Chondrocyte (in vitro differentiated cells): ENCODE data around the gene TMEM129. TPM values are rescaled to one million over a fixed set of nuclear protein-coding genes. Genes with fewer than 3 reads are reported as not detected.

Experiments
- DNase-seq: peaks from one replicate; pipeline ENCODE4 v3.0.0; 2021; ENCODE audit warnings: mixed read lengths, low spot score
- H3K27ac Mint-ChIP-seq: one replicate; pipeline ENCODE4 v1.8.0; 2021; ENCODE audit warnings: mild to moderate bottlenecking, moderate library complexity, mixed read lengths; ENCODE audit not compliant: unreplicated experiment
- H3K27me3 Mint-ChIP-seq: 2 replicates; pipeline ENCODE4 v1.8.0; 2021; ENCODE audit warnings: low read depth, mixed read lengths
- H3K36me3 Mint-ChIP-seq: 2 replicates; pipeline ENCODE4 v1.8.0; 2021; ENCODE audit warnings: low read depth, mixed read lengths
- H3K4me1 Mint-ChIP-seq: 2 replicates; pipeline ENCODE4 v1.8.0; 2021; ENCODE audit warnings: low read depth, mild to moderate bottlenecking, mixed read lengths
- H3K4me3 Mint-ChIP-seq: one replicate; pipeline ENCODE4 v1.8.0; 2021; ENCODE audit warnings: mild to moderate bottlenecking, moderate library complexity, mixed read lengths; ENCODE audit not compliant: unreplicated experiment
- H3K9me3 Mint-ChIP-seq: 2 replicates; pipeline ENCODE4 v1.8.0; 2021; ENCODE audit warnings: low read depth, mixed read lengths
- total RNA-seq: library from RNA; stranded (reverse); gene quantifications from 3 replicates; pipeline ENCODE4 v1.2.1, GENCODE V29; 2021
- TF ChIP-seq, protein P1 (sequence below): fragments of 200-600 bp; sonication (generic); IDR thresholded peaks from 2 replicates; pipeline ENCODE4 v1.5.0; 2021; ENCODE audit warnings: antibody characterized with exemption, mild to moderate bottlenecking, moderate library complexity

The TMEM129 gene
- total RNA-seq, 1 donor from 2014 or later: 43.0 TPM

DNA sequence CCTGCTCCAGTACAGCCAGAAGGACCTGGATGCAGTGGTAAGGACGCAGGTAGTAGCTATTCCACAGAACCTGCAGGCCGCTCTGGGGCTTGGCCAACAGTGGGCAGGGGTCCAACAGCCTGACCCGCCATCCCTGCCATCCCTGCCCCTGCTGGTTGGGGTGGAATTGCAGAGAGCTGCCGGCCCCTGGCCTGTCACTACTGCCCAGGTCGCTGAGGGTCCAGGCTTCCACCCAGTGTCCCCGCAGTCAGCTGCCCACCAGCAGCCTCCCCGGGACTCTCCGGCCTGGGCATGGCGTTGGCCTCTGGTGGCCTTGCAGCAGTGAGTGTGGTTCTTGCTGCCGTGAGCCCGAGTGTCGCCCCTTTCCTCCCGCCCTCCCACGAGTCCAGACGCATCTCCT is 16.5 kb upstream of the TMEM129 start:
- DNase-seq: no peak
- TF ChIP-seq, protein P1, sequence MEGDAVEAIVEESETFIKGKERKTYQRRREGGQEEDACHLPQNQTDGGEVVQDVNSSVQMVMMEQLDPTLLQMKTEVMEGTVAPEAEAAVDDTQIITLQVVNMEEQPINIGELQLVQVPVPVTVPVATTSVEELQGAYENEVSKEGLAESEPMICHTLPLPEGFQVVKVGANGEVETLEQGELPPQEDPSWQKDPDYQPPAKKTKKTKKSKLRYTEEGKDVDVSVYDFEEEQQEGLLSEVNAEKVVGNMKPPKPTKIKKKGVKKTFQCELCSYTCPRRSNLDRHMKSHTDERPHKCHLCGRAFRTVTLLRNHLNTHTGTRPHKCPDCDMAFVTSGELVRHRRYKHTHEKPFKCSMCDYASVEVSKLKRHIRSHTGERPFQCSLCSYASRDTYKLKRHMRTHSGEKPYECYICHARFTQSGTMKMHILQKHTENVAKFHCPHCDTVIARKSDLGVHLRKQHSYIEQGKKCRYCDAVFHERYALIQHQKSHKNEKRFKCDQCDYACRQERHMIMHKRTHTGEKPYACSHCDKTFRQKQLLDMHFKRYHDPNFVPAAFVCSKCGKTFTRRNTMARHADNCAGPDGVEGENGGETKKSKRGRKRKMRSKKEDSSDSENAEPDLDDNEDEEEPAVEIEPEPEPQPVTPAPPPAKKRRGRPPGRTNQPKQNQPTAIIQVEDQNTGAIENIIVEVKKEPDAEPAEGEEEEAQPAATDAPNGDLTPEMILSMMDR: no peak
- H3K27ac Mint-ChIP-seq: no peak overlapping the region
- no peaks in the 10 kb centered on the region for H3K4me1 Mint-ChIP-seq
- H3K36me3 Mint-ChIP-seq: peaks cover 18% of the 10 kb centered on the region
- H3K4me3 Mint-ChIP-seq: no peak overlapping the region
- H3K27me3 Mint-ChIP-seq: no peaks in the 10 kb centered on the region
- H3K9me3 Mint-ChIP-seq: no peaks in the 10 kb centered on the region

DNA sequence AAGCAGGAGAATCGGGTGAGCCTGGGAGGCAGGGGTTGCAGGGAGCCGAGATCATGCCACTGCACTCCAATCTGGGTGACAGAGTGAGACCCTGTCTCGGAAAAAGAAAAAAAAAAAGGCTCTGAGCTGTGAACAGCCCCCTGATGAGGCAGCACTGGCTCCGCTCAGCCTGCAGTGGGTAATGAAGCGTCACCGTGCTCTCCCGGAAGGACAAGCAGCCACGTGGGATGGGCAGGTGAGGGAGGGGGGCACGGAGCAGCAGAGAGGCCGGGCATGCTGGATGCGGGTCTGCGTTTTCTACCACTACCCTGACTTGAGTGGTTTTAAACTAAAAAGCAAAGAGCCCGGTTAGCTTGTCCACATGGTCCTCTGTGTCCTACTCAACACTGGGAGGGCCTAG is 15.7 kb upstream of the TMEM129 start:
- no peaks in the 10 kb centered on the region for H3K9me3 Mint-ChIP-seq
- H3K27me3 Mint-ChIP-seq: no peaks in the 10 kb centered on the region
- H3K4me1 Mint-ChIP-seq: no peaks in the 10 kb centered on the region
- TF ChIP-seq, protein P1: no peak
- no peak overlapping the region for H3K27ac Mint-ChIP-seq
- H3K36me3 Mint-ChIP-seq: peaks cover 18% of the 10 kb centered on the region
- no peak overlapping the region for H3K4me3 Mint-ChIP-seq
- DNase-seq: no peak

DNA sequence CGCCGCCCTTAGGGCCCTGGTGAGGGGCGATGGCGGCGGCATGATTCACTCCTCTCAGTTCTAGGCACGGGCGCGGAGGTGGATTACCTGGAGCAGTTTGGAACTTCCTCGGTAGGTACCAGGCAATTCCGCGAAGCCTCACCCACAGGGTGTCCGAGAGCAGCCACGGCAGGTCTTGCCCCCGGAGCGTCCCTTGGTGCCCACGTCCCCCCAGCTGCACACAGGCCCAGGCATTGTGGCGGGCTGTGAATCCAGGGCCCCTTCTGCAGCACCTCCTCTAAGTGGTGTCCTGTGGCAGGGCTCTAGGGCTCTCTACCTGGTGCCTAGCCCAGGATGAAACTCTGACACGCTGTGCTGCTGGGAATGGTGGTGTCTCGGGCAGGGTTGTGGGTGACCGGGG is 14.1 kb upstream of the TMEM129 start:
- DNase-seq: no peak
- Mint-ChIP-seq H3K4me3 (no peak overlapping the region), H3K36me3 (peaks cover 14% of the 10 kb centered on the region), H3K9me3 (no peaks in the 10 kb centered on the region), H3K4me1 (no peaks in the 10 kb centered on the region), H3K27me3 (no peaks in the 10 kb centered on the region), H3K27ac (no peak overlapping the region)
- TF ChIP-seq, protein P1: no peak

- Mint-ChIP-seq H3K4me1 (peaks cover 10% of the 10 kb centered on the region), H3K27ac (no peak overlapping the region), H3K9me3 (no peaks in the 10 kb centered on the region), H3K4me3 (no peak overlapping the region), H3K27me3 (no peaks in the 10 kb centered on the region), H3K36me3 (peaks cover 4% of the 10 kb centered on the region)
- TF ChIP-seq, protein P1: no peak
- no peak for DNase-seq
Measured at GRCh38 chr4:1732911-1733310, 11.8 kb upstream of the TMEM129 start.

DNA sequence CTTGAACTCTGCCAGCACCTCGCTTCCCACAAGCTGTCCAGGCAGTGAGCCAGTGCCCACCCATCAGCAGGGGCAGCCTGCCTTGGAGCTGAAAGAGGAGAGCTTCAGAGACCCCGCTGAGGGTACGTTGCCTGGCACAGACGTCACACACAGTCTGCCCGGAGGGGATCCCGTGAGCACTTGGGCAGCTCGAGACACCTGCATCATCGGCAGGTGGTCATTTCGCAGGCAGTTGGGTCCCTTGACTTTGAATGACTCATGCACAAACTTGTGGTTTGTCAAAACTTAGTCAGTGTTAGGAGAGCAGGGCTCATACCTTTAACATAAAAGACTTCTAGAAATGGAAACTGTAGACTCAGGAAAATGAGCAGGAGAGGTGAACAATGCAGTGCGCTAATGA is 10.1 kb upstream of the TMEM129 start:
- no peaks in the 10 kb centered on the region for H3K27me3 Mint-ChIP-seq
- H3K27ac Mint-ChIP-seq: no peak overlapping the region
- H3K4me1 Mint-ChIP-seq: peaks cover 27% of the 10 kb centered on the region
- DNase-seq: no peak
- TF ChIP-seq, protein P1: no peak
- H3K36me3 Mint-ChIP-seq: peaks cover 3% of the 10 kb centered on the region
- no peaks in the 10 kb centered on the region for H3K9me3 Mint-ChIP-seq
- no peak overlapping the region for H3K4me3 Mint-ChIP-seq
